ENCODE results near the gene CISTR.
"Not testable (repeated sequence)": the region's sequence is repeated elsewhere in the genome, so short reads cannot be mapped to it uniquely, and the experiment has no call there.

The CISTR gene

GRCh38 chr12:53762793-53763192 lies 11.0 kb upstream of the CISTR start:
- DNase-seq (ENCODE audit: low spot score): not testable (repeated sequence)

- no peak for DNase-seq (ENCODE audit: low spot score)
Observed at GRCh38 chr12:53761306-53761705, 9.5 kb upstream of the CISTR start.

- no peak for DNase-seq (ENCODE audit: low spot score)
Observed at GRCh38 chr12:53759261-53759660, 7.5 kb upstream of the CISTR start.

GRCh38 chr12:53758730-53759103 lies 6.9 kb upstream of the CISTR start:
- no peak for DNase-seq (ENCODE audit: low spot score)

- no peak for DNase-seq (ENCODE audit: low spot score)
Observed at GRCh38 chr12:53758081-53758729, 6.4 kb upstream of the CISTR start.

- DNase-seq (ENCODE audit: low spot score): peak; percentile 77
Observed at GRCh38 chr12:53757101-53757770, 5.5 kb upstream of the CISTR start.

GRCh38 chr12:53756300-53757100 lies 4.7 kb upstream of the CISTR start:
- DNase-seq (ENCODE audit: low spot score): no peak

- DNase-seq (ENCODE audit: low spot score): no peak
Observed at GRCh38 chr12:53755893-53756292, 4.1 kb upstream of the CISTR start.

- DNase-seq (ENCODE audit: low spot score): no peak
Observed at GRCh38 chr12:53755451-53755891, 3.7 kb upstream of the CISTR start.

GRCh38 chr12:53754633-53755264 lies 3.0 kb upstream of the CISTR start:
- no peak for DNase-seq (ENCODE audit: low spot score)

GRCh38 chr12:53754188-53754585 lies 2.4 kb upstream of the CISTR start:
- DNase-seq (ENCODE audit: low spot score): no peak

GRCh38 chr12:53752621-53753020 lies 842 bp upstream of the CISTR start:
- DNase-seq (ENCODE audit: low spot score): no peak

- DNase-seq (ENCODE audit: low spot score): no peak
Observed at GRCh38 chr12:53752192-53752601, 418 bp upstream of the CISTR start.

GRCh38 chr12:53750812-53751335 lies 905 bp downstream of the CISTR start:
- peak; percentile 33 for DNase-seq (ENCODE audit: low spot score)

GRCh38 chr12:53749986-53750811 lies 1.6 kb downstream of the CISTR start:
- DNase-seq (ENCODE audit: low spot score): no peak

GRCh38 chr12:53748072-53748840 lies 3.5 kb downstream of the CISTR start:
- no peak for DNase-seq (ENCODE audit: low spot score)

GRCh38 chr12:53747095-53747494 lies 4.7 kb downstream of the CISTR start:
- no peak for DNase-seq (ENCODE audit: low spot score)

- peak; percentile 90 for DNase-seq (ENCODE audit: low spot score)
Observed at GRCh38 chr12:53746592-53747092, 5.1 kb downstream of the CISTR start.

GRCh38 chr12:53744751-53745150 lies 7.0 kb downstream of the CISTR start:
- DNase-seq (ENCODE audit: low spot score): no peak

- DNase-seq (ENCODE audit: low spot score): no peak
Observed at GRCh38 chr12:53744130-53744441, 7.7 kb downstream of the CISTR start.
